HCT116 (cell line): ENCODE results near the gene GTF3C2. TPM values are rescaled to one million over a fixed set of nuclear protein-coding genes. Genes with fewer than 3 reads are reported as not detected.

Experiments used
- ATAC-seq: fragments of 200-7000 bp; cut with Tn5 transposase; 2 replicates; pipeline ENCODE4 v1.9.1; 2020; ENCODE audit warnings: mild to moderate bottlenecking, moderate library complexity
- BruUV-seq: library from RNA; stranded (reverse); fragments of 400-500 nt; replicated peaks from 2 replicates; lab custom pipeline; 2021; lab: Mats Ljungman, UMichigan
- CTCF ChIA-PET: fragments of 300-600 bp; sonication (Branson Sonifier 250); formaldehyde crosslinking; loops from one replicate; lab custom pipeline; 2021; ENCODE audit warnings: antibody characterized with exemption; lab: Charles Lee
- POLR2A ChIA-PET: fragments of 300-600, 350-600 bp; sonication (Branson Sonifier 250); formaldehyde crosslinking; loops from one replicate; lab custom pipeline; 2021; ENCODE audit warnings: antibody characterized with exemption; lab: Charles Lee
- RAD21 ChIA-PET, 2 experiments: fragments of 300-600 bp; sonication (Branson Sonifier 250); formaldehyde crosslinking; loops; one replicate each; lab custom pipeline; 2023; ENCODE audit warnings: low total read pairs in 2 of 2; ENCODE audit not compliant: uncharacterized antibody in 2 of 2, unreplicated experiment in 2 of 2, low non-redundant PET in 1 of 2; lab: Charles Lee
- DNase-seq: peaks from one replicate; pipeline ENCODE4 v3.0.0-alpha.2; 2010; ENCODE audit warnings: low read depth, low spot score
- H2AFZ ChIP-seq: fragments of 200-600 bp; shearing (Covaris generic), sonication (generic); 2 replicates; pipeline ENCODE4 v1.6.1; 2017; ENCODE audit warnings: low read depth, mixed run types, mixed read lengths, antibody characterized with exemption, low read length; ENCODE audit not compliant: poor library complexity, severe bottlenecking
- H3K27ac ChIP-seq: 2 replicates; pipeline ENCODE4 v1.5.1; 2012; ENCODE audit warnings: low read depth, low read length
- H3K27me3 ChIP-seq: fragments of 200-600 bp; sonication (generic); 2 replicates; pipeline ENCODE4 v1.6.1; 2016; ENCODE audit warnings: mixed run types, low read length, mixed read lengths; ENCODE audit not compliant: insufficient read depth
- H3K36me3 ChIP-seq, 2 experiments: fragments of 200-500 bp in 1 of 2; fragments of 200-600 bp in 1 of 2; sonication (Bioruptor generic) in 1 of 2; sonication (generic) in 1 of 2; 2 replicates each; pipeline versions ENCODE4 v1.5.1 to v1.6.1; 2014 to 2016; ENCODE audit warnings: low read length in 2 of 2, inconsistent platforms in 1 of 2, mixed read lengths in 1 of 2, mixed run types in 1 of 2; ENCODE audit not compliant: insufficient read depth in 2 of 2, control insufficient read depth in 1 of 2
- H3K4me1 ChIP-seq, 2 experiments: fragments of 200-600 bp in 1 of 2; sonication (generic) in 1 of 2; 2 replicates each; pipeline versions ENCODE4 v1.5.1 to v1.6.1; 2012 to 2017; ENCODE audit warnings: low read length in 2 of 2, inconsistent platforms in 1 of 2, mild to moderate bottlenecking in 1 of 2, mixed read lengths in 1 of 2, mixed run types in 1 of 2, moderate library complexity in 1 of 2; ENCODE audit not compliant: insufficient read depth in 2 of 2, control insufficient read depth in 1 of 2
- H3K4me2 ChIP-seq: fragments of 200-600 bp; sonication (generic); 2 replicates; pipeline ENCODE4 v1.6.1; 2017; ENCODE audit warnings: mixed run types, low read length, mixed read lengths
- H3K4me3 ChIP-seq, 2 experiments: fragments of 200-600 bp in 1 of 2; sonication (generic) in 1 of 2; replicated peaks in 1 of 2; 2 replicates each; pipeline ENCODE4 v1.5.1; 2011 to 2016; ENCODE audit warnings: low read length in 2 of 2, control low read depth in 1 of 2, low read depth in 1 of 2, mild to moderate bottlenecking in 1 of 2, mixed read lengths in 1 of 2, mixed run types in 1 of 2
- H3K79me2 ChIP-seq: fragments of 200-600 bp; sonication (generic); 2 replicates; pipeline ENCODE4 v1.6.1; 2017; ENCODE audit warnings: mild to moderate bottlenecking, mixed run types, low read length, moderate library complexity, mixed read lengths; ENCODE audit not compliant: insufficient read depth
- H3K9ac ChIP-seq: fragments of 200-600 bp; sonication (generic); 2 replicates; pipeline ENCODE4 v1.6.1; 2016; ENCODE audit warnings: low read length, mixed read lengths
- H3K9me2 ChIP-seq: fragments of 200-600 bp; sonication (generic), shearing (Covaris generic); 2 replicates; pipeline ENCODE4 v1.6.1; 2017; ENCODE audit warnings: mixed run types, mild to moderate bottlenecking, moderate library complexity; ENCODE audit not compliant: insufficient read depth
- H3K9me3 ChIP-seq, 2 experiments: fragments of 200-500 bp in 1 of 2; fragments of 200-600 bp in 1 of 2; sonication (Bioruptor generic) in 1 of 2; sonication (generic) in 1 of 2; 2 replicates each; pipeline ENCODE4 v1.6.1; 2014 to 2017; ENCODE audit warnings: low read length in 2 of 2, mixed read lengths in 2 of 2, inconsistent platforms in 1 of 2, low read depth in 1 of 2, mild to moderate bottlenecking in 1 of 2, mixed run types in 1 of 2, moderate library complexity in 1 of 2; ENCODE audit not compliant: control insufficient read depth in 1 of 2, insufficient read depth in 1 of 2
- H4K20me1 ChIP-seq: fragments of 200-600 bp; sonication (generic), shearing (Covaris generic); 2 replicates; pipeline ENCODE4 v1.6.1; 2017; ENCODE audit warnings: mixed run types, mild to moderate bottlenecking, moderate library complexity; ENCODE audit not compliant: insufficient read depth
- CTCF ChIP-seq, 3 experiments: fragments of 200-600 bp in 1 of 3; sonication (generic) in 1 of 3; IDR thresholded peaks in 2 of 3; conservative IDR thresholded peaks in 1 of 3; 2 replicates each; pipeline ENCODE4 v1.5.1; 2012 to 2017; ENCODE audit warnings: low read depth in 2 of 3, low read length in 2 of 3, antibody characterized with exemption in 1 of 3, borderline replicate concordance in 1 of 3, control low read depth in 1 of 3, mild to moderate bottlenecking in 1 of 3, mixed read lengths in 1 of 3, mixed run types in 1 of 3, moderate library complexity in 1 of 3; ENCODE audit not compliant: insufficient read depth in 1 of 3
- EGR1 ChIP-seq: IDR thresholded peaks from 2 replicates; pipeline ENCODE4 v1.6.1; 2012; ENCODE audit warnings: low read depth
- ELF1 ChIP-seq: IDR thresholded peaks from 2 replicates; pipeline ENCODE4 v1.6.1; 2012; ENCODE audit warnings: low read depth, borderline replicate concordance
- EZH2 ChIP-seq: fragments of 200-600 bp; sonication (generic); IDR thresholded peaks from 2 replicates; pipeline ENCODE4 v1.6.1; 2017; ENCODE audit warnings: antibody characterized with exemption, mixed run types
- EZH2phosphoT487 ChIP-seq: fragments of 200-600 bp; IDR thresholded peaks from 2 replicates; pipeline ENCODE4 v1.6.1; 2018; ENCODE audit warnings: antibody characterized with exemption, borderline replicate concordance
- FOSL1 ChIP-seq: IDR thresholded peaks from 2 replicates; pipeline ENCODE4 v1.6.1; 2012; ENCODE audit warnings: low read depth
- MAX ChIP-seq: IDR thresholded peaks from 2 replicates; pipeline ENCODE4 v1.6.1; 2012
- POLR2AphosphoS5 ChIP-seq: IDR thresholded peaks from 2 replicates; pipeline ENCODE4 v1.6.1; 2011; ENCODE audit warnings: mild to moderate bottlenecking, low read depth, low read length, moderate library complexity
- RAD21 ChIP-seq: IDR thresholded peaks from 2 replicates; pipeline ENCODE4 v1.6.1; 2012; ENCODE audit warnings: low read depth, mild to moderate bottlenecking
- SP1 ChIP-seq: IDR thresholded peaks from 2 replicates; pipeline ENCODE4 v1.6.1; 2012; ENCODE audit warnings: low read depth
- SRF ChIP-seq: IDR thresholded peaks from 2 replicates; pipeline ENCODE4 v1.6.1; 2012; ENCODE audit warnings: low read depth
- TCF7L2 ChIP-seq: IDR thresholded peaks from 2 replicates; pipeline ENCODE4 v1.7.0; 2011; ENCODE audit warnings: borderline replicate concordance, inconsistent platforms; ENCODE audit not compliant: insufficient read depth, insufficient read length; ENCODE audit errors: extremely low read depth
- YY1 ChIP-seq: IDR thresholded peaks from 2 replicates; pipeline ENCODE4 v1.6.1; 2011; ENCODE audit warnings: low read length, low read depth, moderate library complexity, mild to moderate bottlenecking; ENCODE audit not compliant: insufficient replicate concordance; ENCODE audit errors: extremely low read depth
- ZFX ChIP-seq: fragments of 450-650 bp; IDR thresholded peaks from 2 replicates; pipeline ENCODE4 v1.6.1; 2017
- ZNF274 ChIP-seq: fragments of 200-500 bp; sonication (Bioruptor generic); IDR thresholded peaks from 2 replicates; pipeline ENCODE4 v1.6.1; 2014; ENCODE audit warnings: mild to moderate bottlenecking, low read depth, low read length, inconsistent platforms
- intact Hi-C: fragments of 100-400 bp; cut with micrococcal nuclease; formaldehyde crosslinking; loops from 2 replicates; pipeline ENCODE4 v1.10.0; 2022
- total RNA-seq: library from RNA; stranded (reverse); gene quantifications from one replicate; pipeline ENCODE4 v1.2.1, GENCODE V29; 2021; ENCODE audit not compliant: unreplicated experiment
- TF ChIP-seq, protein P1 (sequence below): IDR thresholded peaks from 2 replicates; pipeline ENCODE4 v1.6.1; 2012; ENCODE audit warnings: low read depth
- TF ChIP-seq, protein P2 (sequence below): IDR thresholded peaks from 2 replicates; pipeline ENCODE4 v1.6.1; 2012

GTF3C2 gene
- total RNA-seq, 1 experiment from 2014 or later = 88.2 TPM

GRCh38 chr2:27376151-27376865 is 19.7 kb upstream of the GTF3C2 start:
- no TSS peak for BruUV-seq
- H3K27me3 ChIP-seq = no peaks in the 10 kb centered on the region
- ChIA-PET CTCF (no interaction called here), POLR2A (no interaction called here), RAD21 (no interaction called here)
- no peaks in the 10 kb centered on the region for H3K9me3 ChIP-seq
- H3K9me2 ChIP-seq = no peaks in the 10 kb centered on the region
- H3K9ac ChIP-seq = no peak overlapping the region
- H3K4me1 ChIP-seq = peaks cover 7 to 38% of the 10 kb centered on the region in 2 experiments; a peak in 3 of 4 replicates
- ATAC-seq (no peak), DNase-seq (no peak)
- H3K27ac ChIP-seq = no peak overlapping the region
- no peak overlapping the region for H2AFZ ChIP-seq
- H3K79me2 ChIP-seq = peaks cover 37% of the 10 kb centered on the region
- peaks cover 19 to 48% of the 10 kb centered on the region in 2 experiments; a peak in 3 of 4 replicates for H3K36me3 ChIP-seq
- no peak overlapping the region for H3K4me3 ChIP-seq
- intact Hi-C loops = no loop called here
- no peaks in the 10 kb centered on the region for H4K20me1 ChIP-seq
- TF ChIP-seq ZNF274 (no peak), EZH2 (no peak), MAX (no peak), SP1 (no peak), POLR2AphosphoS5 (no peak; the same call in 1 of the 2 replicates), ELF1 (no peak), RAD21 (no peak), TCF7L2 (no peak), YY1 (no peak), CTCF (IDR thresholded peaks at IDR 0.05 in 2 of 3, conservative IDR thresholded peaks at IDR 0.05 in 1 of 3; ENCODE audit: borderline replicate concordance in 1 of 3, insufficient read depth in 1 of 3, low read depth in 2 of 3, low read length in 2 of 3) (no peak), FOSL1 (no peak), EGR1 (no peak), ZFX (no peak), SRF (no peak), EZH2phosphoT487 (no peak)
- TF ChIP-seq, protein P1, sequence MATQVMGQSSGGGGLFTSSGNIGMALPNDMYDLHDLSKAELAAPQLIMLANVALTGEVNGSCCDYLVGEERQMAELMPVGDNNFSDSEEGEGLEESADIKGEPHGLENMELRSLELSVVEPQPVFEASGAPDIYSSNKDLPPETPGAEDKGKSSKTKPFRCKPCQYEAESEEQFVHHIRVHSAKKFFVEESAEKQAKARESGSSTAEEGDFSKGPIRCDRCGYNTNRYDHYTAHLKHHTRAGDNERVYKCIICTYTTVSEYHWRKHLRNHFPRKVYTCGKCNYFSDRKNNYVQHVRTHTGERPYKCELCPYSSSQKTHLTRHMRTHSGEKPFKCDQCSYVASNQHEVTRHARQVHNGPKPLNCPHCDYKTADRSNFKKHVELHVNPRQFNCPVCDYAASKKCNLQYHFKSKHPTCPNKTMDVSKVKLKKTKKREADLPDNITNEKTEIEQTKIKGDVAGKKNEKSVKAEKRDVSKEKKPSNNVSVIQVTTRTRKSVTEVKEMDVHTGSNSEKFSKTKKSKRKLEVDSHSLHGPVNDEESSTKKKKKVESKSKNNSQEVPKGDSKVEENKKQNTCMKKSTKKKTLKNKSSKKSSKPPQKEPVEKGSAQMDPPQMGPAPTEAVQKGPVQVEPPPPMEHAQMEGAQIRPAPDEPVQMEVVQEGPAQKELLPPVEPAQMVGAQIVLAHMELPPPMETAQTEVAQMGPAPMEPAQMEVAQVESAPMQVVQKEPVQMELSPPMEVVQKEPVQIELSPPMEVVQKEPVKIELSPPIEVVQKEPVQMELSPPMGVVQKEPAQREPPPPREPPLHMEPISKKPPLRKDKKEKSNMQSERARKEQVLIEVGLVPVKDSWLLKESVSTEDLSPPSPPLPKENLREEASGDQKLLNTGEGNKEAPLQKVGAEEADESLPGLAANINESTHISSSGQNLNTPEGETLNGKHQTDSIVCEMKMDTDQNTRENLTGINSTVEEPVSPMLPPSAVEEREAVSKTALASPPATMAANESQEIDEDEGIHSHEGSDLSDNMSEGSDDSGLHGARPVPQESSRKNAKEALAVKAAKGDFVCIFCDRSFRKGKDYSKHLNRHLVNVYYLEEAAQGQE = no peak
- TF ChIP-seq, protein P2, sequence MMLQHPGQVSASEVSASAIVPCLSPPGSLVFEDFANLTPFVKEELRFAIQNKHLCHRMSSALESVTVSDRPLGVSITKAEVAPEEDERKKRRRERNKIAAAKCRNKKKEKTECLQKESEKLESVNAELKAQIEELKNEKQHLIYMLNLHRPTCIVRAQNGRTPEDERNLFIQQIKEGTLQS = no peak
- TF ChIP-seq, all 23 proteins: peak for 0
- no peak overlapping the region for H3K4me2 ChIP-seq
